HL-60 (cell line): ENCODE measurements around the gene PNKP.

Experiments used
- GABPA ChIP-seq: IDR thresholded peaks from 2 replicates; pipeline ENCODE4 v1.6.1; 2012; ENCODE audit warnings: low read depth
- POLR2AphosphoS5 ChIP-seq: IDR thresholded peaks from 2 replicates; pipeline ENCODE4 v1.6.1; 2012; ENCODE audit warnings: low read depth
- SPI1 ChIP-seq: IDR thresholded peaks from 2 replicates; pipeline ENCODE4 v1.6.1; 2012; ENCODE audit warnings: low read depth, mild to moderate bottlenecking, borderline replicate concordance
- TF ChIP-seq, protein P1 (sequence below): IDR thresholded peaks from one replicate; pipeline ENCODE4 v1.5.1; 2011; ENCODE audit warnings: low read length, control low read depth, inconsistent platforms; ENCODE audit not compliant: insufficient read depth

GRCh38 chr19:49910179-49910578 lies 42.8 kb upstream of the PNKP start:
- TF ChIP-seq, protein P1, sequence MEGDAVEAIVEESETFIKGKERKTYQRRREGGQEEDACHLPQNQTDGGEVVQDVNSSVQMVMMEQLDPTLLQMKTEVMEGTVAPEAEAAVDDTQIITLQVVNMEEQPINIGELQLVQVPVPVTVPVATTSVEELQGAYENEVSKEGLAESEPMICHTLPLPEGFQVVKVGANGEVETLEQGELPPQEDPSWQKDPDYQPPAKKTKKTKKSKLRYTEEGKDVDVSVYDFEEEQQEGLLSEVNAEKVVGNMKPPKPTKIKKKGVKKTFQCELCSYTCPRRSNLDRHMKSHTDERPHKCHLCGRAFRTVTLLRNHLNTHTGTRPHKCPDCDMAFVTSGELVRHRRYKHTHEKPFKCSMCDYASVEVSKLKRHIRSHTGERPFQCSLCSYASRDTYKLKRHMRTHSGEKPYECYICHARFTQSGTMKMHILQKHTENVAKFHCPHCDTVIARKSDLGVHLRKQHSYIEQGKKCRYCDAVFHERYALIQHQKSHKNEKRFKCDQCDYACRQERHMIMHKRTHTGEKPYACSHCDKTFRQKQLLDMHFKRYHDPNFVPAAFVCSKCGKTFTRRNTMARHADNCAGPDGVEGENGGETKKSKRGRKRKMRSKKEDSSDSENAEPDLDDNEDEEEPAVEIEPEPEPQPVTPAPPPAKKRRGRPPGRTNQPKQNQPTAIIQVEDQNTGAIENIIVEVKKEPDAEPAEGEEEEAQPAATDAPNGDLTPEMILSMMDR: no peak
- TF ChIP-seq SPI1 (no peak), GABPA (no peak), POLR2AphosphoS5 (no peak)
